ENCODE data around the gene C1orf210.

The C1orf210 gene

DNA sequence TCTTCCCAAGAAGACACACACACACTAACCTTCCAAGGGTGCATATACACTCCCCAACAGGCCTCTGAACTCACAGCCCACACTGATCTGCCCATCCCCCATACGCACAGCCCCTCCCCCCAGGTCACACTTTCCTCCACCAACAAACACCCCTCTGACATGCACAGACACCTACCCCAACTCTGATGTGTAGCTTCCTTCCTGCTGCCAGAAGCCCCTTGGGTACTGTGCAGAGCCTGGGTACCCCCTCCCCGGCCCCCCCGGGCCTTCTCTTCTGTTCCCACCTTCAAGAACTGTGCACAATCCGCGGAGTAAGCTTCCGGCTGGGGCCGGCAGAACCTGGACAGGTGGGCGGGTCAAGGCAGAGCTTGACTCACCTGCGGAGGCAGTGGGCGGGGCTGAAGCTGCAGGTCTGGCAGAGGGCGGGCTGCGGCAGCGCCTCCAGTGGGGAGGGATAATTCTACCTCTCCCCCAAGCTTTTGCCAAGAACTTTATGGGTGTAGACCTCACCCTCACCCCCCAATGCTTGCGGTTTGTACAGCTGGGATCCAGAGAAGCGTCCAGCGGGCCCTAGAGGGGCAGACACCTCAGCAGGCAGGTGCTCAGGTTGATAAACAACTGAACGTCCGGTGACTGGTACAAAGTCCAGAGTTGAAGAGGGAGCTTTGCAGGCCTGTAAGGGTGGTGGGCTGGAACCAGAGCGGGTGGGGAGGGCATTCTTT lies at the start of gene C1orf210:
TSS of gene C1orf210 (minus strand) at position 313 of the 722 bp plus-strand sequence. CDS start 2,311 bp downstream, outside the sequence.
- Histone ChIP-seq H3K9me3 (ENCODE audit: control insufficient read depth, insufficient read depth, low read length) (no peaks in the 10 kb centered on the region), H3K4me3 (ENCODE audit: low read depth, low read length) (peak within 1 kb of the TSS; percentile 83), H3K4me1 (ENCODE audit: control insufficient read depth, insufficient read depth, low read length) (peaks cover 12% of the 10 kb centered on the region), H3K9ac (ENCODE audit: low read depth, low read length) (peak within 1 kb of the TSS; percentile 65), H3K27me3 (ENCODE audit: control insufficient read depth, insufficient read depth, low read length) (no peaks in the 10 kb centered on the region), H3K36me3 (ENCODE audit: control insufficient read depth, insufficient read depth, low read length) (peaks cover 4% of the 10 kb centered on the region)

DNA sequence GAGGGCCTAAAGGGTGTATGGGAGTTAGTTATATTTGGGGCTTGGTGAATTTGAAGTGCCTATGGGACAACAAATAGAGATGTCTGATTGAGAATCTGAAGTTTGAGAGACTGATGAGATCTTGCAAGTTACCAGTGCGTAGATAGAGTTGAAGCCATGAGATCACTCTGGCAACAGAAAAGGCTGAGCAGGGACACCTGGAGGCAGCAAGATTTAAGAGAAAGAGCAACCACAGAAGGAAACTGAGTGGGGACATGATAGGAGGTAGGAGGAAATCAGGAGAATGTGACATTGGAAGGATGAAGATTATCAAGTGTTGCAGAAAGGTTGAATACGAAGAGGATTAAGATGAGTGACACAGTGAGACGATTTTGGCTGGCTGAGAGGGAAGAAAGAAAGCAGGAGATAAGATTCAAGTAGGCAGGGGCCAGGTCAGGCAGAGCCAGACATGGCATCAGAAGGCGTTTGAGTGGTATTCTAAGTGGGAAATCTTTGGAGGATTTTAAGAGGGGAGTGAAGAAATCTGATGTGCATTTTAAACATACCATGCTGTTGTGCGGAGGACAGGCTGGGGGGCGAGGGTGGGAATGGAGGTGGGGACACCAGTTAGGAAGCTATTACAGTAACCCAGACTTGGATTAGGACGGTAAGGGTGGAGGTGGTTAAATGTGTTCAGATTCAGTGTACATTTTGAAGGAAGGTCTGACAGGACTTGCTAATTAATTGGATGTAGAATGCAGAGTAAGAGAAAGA lies 49.2 kb upstream of the C1orf210 start:
- Histone ChIP-seq H3K4me3 (ENCODE audit: low read depth, low read length) (no peak overlapping the region), H3K36me3 (ENCODE audit: control insufficient read depth, insufficient read depth, low read length) (no peaks in the 10 kb centered on the region), H3K9ac (ENCODE audit: low read depth, low read length) (no peak overlapping the region), H3K4me1 (ENCODE audit: control insufficient read depth, insufficient read depth, low read length) (peaks cover 3% of the 10 kb centered on the region), H3K9me3 (ENCODE audit: control insufficient read depth, insufficient read depth, low read length) (no peaks in the 10 kb centered on the region), H3K27me3 (ENCODE audit: control insufficient read depth, insufficient read depth, low read length) (no peaks in the 10 kb centered on the region)

DNA sequence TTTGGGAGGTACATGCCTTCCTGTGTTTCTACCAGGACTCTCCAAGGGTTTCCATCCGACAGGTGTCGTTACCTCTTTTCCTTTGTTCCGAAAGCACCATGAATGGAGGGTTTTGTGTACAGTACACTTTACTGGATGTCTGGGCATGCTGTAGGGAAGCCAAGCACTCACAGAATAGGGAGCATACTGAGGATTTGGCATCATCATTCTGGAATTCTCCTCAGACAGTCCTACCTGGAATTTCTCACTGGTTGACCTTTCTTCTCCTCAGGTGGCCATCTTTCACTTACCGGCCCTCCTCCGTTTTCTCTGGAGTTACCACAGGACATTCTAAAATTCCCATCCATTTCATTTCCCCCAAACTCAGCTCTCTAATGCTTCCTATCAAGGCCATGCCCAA lies 46.3 kb upstream of the C1orf210 start:
- no peak overlapping the region for H3K4me3 ChIP-seq (ENCODE audit: low read depth, low read length)
- H3K27me3 ChIP-seq (ENCODE audit: control insufficient read depth, insufficient read depth, low read length) = no peaks in the 10 kb centered on the region
- H3K36me3 ChIP-seq (ENCODE audit: control insufficient read depth, insufficient read depth, low read length) = no peaks in the 10 kb centered on the region
- H3K4me1 ChIP-seq (ENCODE audit: control insufficient read depth, insufficient read depth, low read length) = peaks cover 3% of the 10 kb centered on the region
- H3K9me3 ChIP-seq (ENCODE audit: control insufficient read depth, insufficient read depth, low read length) = peaks cover 6% of the 10 kb centered on the region
- no peak overlapping the region for H3K9ac ChIP-seq (ENCODE audit: low read depth, low read length)

DNA sequence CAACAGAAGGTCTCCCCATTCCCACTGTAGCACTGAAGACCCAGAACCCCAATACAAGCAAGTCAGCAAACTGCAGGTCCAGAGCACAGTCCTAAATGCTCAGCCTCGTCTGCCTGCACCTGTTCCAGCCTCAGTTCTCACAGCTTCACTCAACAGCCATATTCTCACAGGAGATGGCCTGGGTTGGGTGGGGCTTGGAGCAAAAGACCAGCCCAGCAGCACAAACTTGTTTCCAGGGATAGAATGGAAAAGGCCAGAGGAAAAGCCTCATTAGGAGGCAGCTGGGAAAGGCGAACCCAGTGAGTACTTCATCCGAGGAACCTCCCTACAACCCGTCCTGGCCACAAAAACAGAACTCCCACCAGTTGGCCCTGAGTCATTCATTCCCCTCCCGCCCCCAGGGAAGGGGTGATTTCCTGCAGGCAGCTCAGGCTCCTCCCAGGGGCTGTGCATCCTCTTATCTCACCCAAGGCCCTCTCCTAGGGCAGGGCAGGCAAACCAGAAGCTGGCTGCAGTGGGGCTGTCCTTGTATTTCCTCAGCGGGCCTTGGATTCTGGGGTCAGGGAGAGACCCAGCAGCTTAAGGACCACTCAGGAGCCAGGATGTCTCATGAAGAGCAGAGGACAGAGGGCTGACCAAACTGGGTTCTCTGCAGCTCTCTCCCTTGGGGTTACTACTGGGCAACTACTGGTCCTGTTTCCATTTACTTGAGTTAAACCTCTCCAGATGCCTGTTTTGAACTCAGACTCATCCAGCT lies 44.8 kb upstream of the C1orf210 start:
- no peaks in the 10 kb centered on the region for H3K27me3 ChIP-seq (ENCODE audit: control insufficient read depth, insufficient read depth, low read length)
- H3K4me1 ChIP-seq (ENCODE audit: control insufficient read depth, insufficient read depth, low read length) = peaks cover 3% of the 10 kb centered on the region
- H3K9me3 ChIP-seq (ENCODE audit: control insufficient read depth, insufficient read depth, low read length) = peaks cover 6% of the 10 kb centered on the region
- no peak overlapping the region for H3K4me3 ChIP-seq (ENCODE audit: low read depth, low read length)
- H3K9ac ChIP-seq (ENCODE audit: low read depth, low read length) = no peak overlapping the region
- H3K36me3 ChIP-seq (ENCODE audit: control insufficient read depth, insufficient read depth, low read length) = no peaks in the 10 kb centered on the region

DNA sequence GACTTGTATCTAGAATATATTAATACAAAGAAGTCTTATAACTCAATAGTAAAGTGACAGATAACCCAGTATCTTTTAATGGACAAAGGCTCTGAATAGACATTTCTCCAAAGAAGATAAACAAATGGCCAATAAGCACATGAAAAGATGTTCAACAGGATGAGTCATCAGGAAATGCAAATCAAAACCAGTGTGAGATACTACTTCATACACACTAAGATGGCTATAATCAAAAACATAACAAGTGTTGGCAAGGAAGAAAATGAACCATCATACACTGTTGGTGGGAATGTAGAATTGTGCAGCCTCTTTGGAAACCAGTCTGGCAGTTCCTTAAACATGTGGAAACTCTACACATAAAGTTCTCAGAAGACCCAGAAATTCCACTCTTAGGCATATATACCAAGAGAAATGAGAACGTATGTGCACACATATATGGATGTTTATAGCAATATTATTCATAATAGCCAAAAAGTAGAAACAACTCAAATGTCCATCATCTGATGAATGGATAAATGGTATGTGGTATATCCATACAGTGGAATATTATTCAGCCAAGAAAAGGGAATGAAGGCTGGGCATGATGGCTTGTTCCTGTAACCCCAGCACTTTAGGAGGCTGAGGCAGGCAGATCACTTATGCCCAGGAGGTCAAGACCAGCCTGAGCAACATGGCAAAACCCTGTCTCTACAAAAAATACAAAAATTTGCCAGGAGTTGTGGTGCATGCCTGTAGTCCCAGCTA lies 42.3 kb upstream of the C1orf210 start:
- Histone ChIP-seq H3K9ac (ENCODE audit: low read depth, low read length) (no peak overlapping the region), H3K4me1 (ENCODE audit: control insufficient read depth, insufficient read depth, low read length) (peaks cover 3% of the 10 kb centered on the region), H3K27me3 (ENCODE audit: control insufficient read depth, insufficient read depth, low read length) (no peaks in the 10 kb centered on the region), H3K36me3 (ENCODE audit: control insufficient read depth, insufficient read depth, low read length) (no peaks in the 10 kb centered on the region), H3K9me3 (ENCODE audit: control insufficient read depth, insufficient read depth, low read length) (peaks cover 6% of the 10 kb centered on the region), H3K4me3 (ENCODE audit: low read depth, low read length) (no peak overlapping the region)

DNA sequence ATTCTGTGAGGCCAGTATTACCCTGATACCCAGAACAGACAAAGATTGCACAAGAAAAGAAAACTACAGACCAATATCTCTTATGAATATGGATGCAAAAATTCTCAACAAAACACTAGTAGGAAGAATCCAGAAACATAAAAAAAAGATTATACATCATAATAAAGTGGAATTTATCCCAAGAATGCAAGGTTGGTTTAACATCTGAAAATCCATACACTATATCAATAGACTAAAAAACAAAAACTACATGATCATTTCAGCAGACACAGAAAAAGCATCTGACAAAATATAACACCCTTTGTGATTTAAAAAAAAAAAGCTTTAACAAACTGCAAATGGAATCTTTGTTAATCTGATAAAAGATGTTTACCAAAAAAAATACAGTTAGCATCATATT lies 40.0 kb upstream of the C1orf210 start:
- no peak overlapping the region for H3K9ac ChIP-seq (ENCODE audit: low read depth, low read length)
- H3K4me3 ChIP-seq (ENCODE audit: low read depth, low read length) = no peak overlapping the region
- no peaks in the 10 kb centered on the region for H3K27me3 ChIP-seq (ENCODE audit: control insufficient read depth, insufficient read depth, low read length)
- no peaks in the 10 kb centered on the region for H3K36me3 ChIP-seq (ENCODE audit: control insufficient read depth, insufficient read depth, low read length)
- H3K4me1 ChIP-seq (ENCODE audit: control insufficient read depth, insufficient read depth, low read length) = peaks cover 3% of the 10 kb centered on the region
- peaks cover 6% of the 10 kb centered on the region for H3K9me3 ChIP-seq (ENCODE audit: control insufficient read depth, insufficient read depth, low read length)

DNA sequence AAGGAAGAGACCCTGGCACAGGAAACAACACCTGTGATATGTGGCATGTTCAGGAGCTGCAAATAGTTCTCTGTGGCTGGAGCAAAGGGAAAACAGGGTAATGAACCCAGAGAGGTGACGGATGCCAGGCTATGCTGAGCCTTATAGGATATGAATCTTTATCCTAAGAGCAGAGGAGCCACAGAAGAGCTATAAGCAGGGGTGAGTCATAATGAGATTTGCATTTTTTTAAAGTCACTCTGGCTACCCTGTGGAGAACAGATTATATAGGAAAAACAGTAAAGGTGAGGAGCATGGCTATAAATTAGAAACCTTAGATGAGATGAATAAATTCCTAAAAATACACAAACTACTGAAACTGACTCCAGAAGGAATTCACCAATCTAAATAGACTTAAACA lies 39.4 kb upstream of the C1orf210 start:
- Histone ChIP-seq H3K4me3 (ENCODE audit: low read depth, low read length) (no peak overlapping the region), H3K36me3 (ENCODE audit: control insufficient read depth, insufficient read depth, low read length) (no peaks in the 10 kb centered on the region), H3K9ac (ENCODE audit: low read depth, low read length) (no peak overlapping the region), H3K9me3 (ENCODE audit: control insufficient read depth, insufficient read depth, low read length) (peaks cover 6% of the 10 kb centered on the region), H3K27me3 (ENCODE audit: control insufficient read depth, insufficient read depth, low read length) (no peaks in the 10 kb centered on the region), H3K4me1 (ENCODE audit: control insufficient read depth, insufficient read depth, low read length) (peaks cover under 1% of the 10 kb centered on the region)

DNA sequence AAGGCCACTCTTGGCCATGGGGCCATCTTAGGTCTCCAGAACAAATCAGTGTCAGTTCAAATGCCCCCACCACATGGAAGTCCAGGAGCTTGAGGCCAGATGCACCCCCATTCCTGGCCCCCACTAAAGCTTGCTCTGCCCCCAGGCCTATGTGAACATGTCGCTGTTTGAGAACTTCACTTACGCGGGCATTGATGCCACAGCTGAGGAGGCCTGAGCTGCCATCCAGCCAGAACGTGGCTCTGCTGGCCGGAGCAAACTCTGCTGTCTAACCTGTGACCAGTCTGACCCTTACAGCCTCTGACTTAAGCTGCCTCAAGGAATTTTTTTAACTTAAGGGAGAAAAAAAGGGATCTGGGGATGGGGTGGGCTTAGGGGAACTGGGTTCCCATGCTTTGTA lies 37.1 kb upstream of the C1orf210 start:
- Histone ChIP-seq H3K36me3 (ENCODE audit: control insufficient read depth, insufficient read depth, low read length) (no peaks in the 10 kb centered on the region), H3K9ac (ENCODE audit: low read depth, low read length) (no peak overlapping the region), H3K4me3 (ENCODE audit: low read depth, low read length) (no peak overlapping the region), H3K9me3 (ENCODE audit: control insufficient read depth, insufficient read depth, low read length) (no peaks in the 10 kb centered on the region), H3K4me1 (ENCODE audit: control insufficient read depth, insufficient read depth, low read length) (peaks cover 2% of the 10 kb centered on the region), H3K27me3 (ENCODE audit: control insufficient read depth, insufficient read depth, low read length) (no peaks in the 10 kb centered on the region)

DNA sequence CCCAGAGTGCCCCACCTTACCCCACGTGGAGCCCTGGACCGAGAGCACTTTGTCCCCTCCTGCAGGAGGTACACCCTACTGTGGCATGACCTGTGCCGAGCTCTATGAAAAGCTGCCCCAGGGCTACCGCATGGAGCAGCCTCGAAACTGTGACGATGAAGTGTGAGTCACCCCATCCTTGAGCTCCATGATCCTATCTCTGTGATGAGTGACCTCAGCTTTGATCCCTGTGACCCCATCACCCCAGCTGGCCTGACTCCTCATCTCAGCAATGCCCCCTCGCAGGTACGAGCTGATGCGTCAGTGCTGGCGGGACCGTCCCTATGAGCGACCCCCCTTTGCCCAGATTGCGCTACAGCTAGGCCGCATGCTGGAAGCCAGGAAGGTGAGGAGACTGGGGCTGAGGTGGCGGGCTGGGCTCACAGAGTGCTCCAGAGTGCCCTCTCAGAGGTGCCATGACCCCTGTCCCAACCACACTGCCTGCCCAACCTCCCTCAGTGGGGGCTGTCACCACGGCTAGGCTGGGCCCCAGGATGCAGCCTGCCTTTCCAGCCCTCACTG lies 36.0 kb upstream of the C1orf210 start:
- Histone ChIP-seq H3K36me3 (ENCODE audit: control insufficient read depth, insufficient read depth, low read length) (no peaks in the 10 kb centered on the region), H3K4me3 (ENCODE audit: low read depth, low read length) (no peak overlapping the region), H3K4me1 (ENCODE audit: control insufficient read depth, insufficient read depth, low read length) (peaks cover 2% of the 10 kb centered on the region), H3K27me3 (ENCODE audit: control insufficient read depth, insufficient read depth, low read length) (no peaks in the 10 kb centered on the region), H3K9ac (ENCODE audit: low read depth, low read length) (no peak overlapping the region), H3K9me3 (ENCODE audit: control insufficient read depth, insufficient read depth, low read length) (no peaks in the 10 kb centered on the region)

DNA sequence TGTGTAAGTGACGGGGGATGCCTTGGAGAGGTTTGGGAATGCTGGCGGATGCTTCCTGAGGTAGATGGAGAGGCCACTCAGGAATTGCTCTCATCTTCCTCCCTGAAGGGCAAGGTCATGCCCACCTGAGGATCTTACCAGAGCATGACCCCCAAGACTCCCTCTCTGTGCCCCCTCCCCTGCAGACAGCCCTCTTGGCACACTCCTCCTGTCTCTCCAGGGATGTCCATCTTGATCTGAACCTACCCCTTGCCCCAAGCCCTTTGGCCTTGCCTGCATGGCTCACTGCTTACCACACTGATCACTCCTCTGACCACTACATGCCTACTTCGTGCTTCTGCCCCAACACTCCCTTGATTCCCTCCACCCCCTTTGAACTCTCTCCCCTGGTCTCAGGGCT lies 34.4 kb upstream of the C1orf210 start:
- Histone ChIP-seq H3K27me3 (ENCODE audit: control insufficient read depth, insufficient read depth, low read length) (no peaks in the 10 kb centered on the region), H3K4me1 (ENCODE audit: control insufficient read depth, insufficient read depth, low read length) (peaks cover 2% of the 10 kb centered on the region), H3K9ac (ENCODE audit: low read depth, low read length) (no peak overlapping the region), H3K9me3 (ENCODE audit: control insufficient read depth, insufficient read depth, low read length) (no peaks in the 10 kb centered on the region), H3K36me3 (ENCODE audit: control insufficient read depth, insufficient read depth, low read length) (no peaks in the 10 kb centered on the region), H3K4me3 (ENCODE audit: low read depth, low read length) (no peak overlapping the region)

DNA sequence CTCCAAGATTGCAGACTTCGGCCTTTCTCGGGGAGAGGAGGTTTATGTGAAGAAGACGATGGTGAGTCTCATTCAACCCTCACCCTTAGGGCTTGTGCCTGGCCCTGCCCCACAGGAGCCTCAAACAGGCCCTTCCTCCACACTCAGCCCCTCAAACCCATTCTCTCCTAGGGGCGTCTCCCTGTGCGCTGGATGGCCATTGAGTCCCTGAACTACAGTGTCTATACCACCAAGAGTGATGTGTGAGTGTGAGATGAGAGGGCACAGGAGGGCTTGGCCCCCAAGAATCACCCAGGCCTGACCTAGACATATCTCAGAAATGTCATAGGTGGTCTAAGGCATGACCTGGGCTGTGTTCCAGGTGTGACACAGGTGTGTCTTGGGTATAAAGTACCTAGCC lies 33.9 kb upstream of the C1orf210 start:
- peaks cover 2% of the 10 kb centered on the region for H3K4me1 ChIP-seq (ENCODE audit: control insufficient read depth, insufficient read depth, low read length)

More for the DNA sequence above, 33.9 kb upstream of the C1orf210 start:
- H3K27me3 ChIP-seq (ENCODE audit: control insufficient read depth, insufficient read depth, low read length) = no peaks in the 10 kb centered on the region
- no peak overlapping the region for H3K9ac ChIP-seq (ENCODE audit: low read depth, low read length)
- no peaks in the 10 kb centered on the region for H3K36me3 ChIP-seq (ENCODE audit: control insufficient read depth, insufficient read depth, low read length)
- H3K4me3 ChIP-seq (ENCODE audit: low read depth, low read length) = no peak overlapping the region
- H3K9me3 ChIP-seq (ENCODE audit: control insufficient read depth, insufficient read depth, low read length) = no peaks in the 10 kb centered on the region
